SIG-M5 treated with dmso at 0.1 percent for 504 hours (cell line): Measurements from ENCODE around the gene PAN2.
"Not testable (repeated sequence)": the region's sequence is repeated elsewhere in the genome, so short reads cannot be mapped to it uniquely, and the experiment has no call there.

Experiments used
- DNase-seq: peaks from one replicate; lab custom pipeline; 2025; ENCODE audit not compliant: unreplicated experiment; lab: John Stamatoyannopoulos, UW

The PAN2 gene

GRCh38 chr12:56333679-56334489 lies at the start of gene PAN2:
Gene PAN2, minus strand, starts transcription at chr12:56334000. Its CDS starts 906 bp downstream, at chr12:56333094.
- peak; percentile 99 for DNase-seq

DNA sequence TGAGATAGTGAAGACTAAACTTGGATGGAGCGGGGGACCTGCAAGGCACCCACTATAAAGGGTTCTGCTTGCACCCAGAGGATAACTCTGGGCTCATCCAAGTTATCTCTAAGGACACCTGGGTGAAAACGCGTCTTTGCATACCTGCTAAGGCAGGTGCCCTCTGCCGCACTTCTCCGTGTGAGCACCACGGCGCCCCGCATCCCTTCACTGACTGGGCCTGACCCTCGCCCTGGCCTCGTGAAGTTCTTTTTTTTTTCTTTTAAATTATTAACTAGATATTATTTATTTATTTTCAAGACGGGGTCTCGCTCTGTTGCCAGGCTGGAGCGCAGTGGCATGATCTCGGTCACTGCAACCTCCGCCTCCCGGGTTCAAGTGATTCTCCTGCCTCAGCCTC lies 48.8 kb upstream of the PAN2 start:
- DNase-seq = no peak

GRCh38 chr12:56377989-56378316 lies 44.2 kb upstream of the PAN2 start:
- no peak for DNase-seq

GRCh38 chr12:56377310-56377988 lies 43.6 kb upstream of the PAN2 start:
- DNase-seq = no peak

GRCh38 chr12:56375598-56376434 lies 42.0 kb upstream of the PAN2 start:
- DNase-seq = no peak

GRCh38 chr12:56374726-56375597 lies 41.2 kb upstream of the PAN2 start:
- no peak for DNase-seq

- DNase-seq = no peak
These were observed 39.7 kb upstream of the PAN2 start for GRCh38 chr12:56373515-56373914.

DNA sequence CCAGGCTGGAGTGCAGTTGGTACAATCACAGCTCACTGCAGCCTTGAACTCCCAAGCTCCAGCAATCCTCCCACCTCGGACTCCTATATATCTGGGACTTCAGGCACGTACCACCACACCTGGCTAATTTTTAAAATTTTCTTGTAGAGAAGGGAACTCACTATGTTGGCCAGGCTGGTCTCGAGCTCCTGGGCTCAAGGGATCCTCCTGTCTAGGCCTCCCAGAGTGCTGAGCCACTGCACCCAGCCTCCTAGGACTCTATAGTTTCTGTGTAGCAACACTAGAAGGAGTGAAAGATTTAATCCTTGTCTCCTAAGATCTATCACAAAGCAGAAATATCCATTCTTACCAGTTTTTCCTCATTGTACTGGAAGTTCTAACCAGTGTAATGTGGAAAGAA lies 33.1 kb upstream of the PAN2 start:
- DNase-seq = no peak

DNA sequence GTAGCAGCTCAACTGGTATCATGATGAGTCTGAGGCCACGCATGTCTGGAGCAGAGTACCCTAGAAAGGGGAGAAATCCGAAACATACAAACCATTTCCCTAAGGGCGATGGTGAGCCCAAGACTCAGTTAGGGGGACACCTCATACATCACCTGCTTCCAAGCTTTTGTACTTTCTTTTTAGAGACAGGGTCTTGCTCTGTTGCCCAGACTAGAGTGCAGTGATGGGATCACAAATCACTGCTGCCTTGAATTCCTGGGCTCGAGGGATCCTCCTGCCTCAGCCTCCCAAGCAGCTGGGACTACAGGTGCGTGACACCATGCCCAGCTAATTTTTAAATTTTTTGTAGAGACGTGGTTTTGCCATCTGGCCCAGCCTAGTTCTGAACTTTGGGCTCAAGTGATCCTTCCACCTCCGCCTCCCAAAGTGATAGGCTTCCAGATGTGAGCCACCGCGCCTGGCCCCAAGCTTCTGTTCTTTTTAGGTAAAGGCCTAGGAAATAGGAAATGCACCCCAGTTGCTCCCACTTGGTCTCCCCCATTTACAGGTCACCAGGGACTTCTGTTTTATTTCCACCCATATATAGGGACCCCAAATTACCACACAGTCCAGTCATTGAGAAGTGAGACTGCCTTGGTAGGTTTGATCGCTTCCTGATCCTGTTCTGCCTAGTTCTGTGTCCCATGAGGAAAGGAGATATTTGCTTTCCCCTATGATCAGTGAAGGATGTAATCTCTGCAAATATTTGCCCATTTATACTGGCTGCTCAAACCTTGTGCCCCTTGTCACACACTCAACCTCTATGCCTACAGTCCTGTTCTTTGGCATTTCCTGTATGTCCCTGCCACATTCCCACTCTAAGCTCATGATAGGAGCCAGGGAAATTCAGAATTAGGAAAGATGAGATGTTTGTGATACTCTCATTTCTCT lies 28.6 kb upstream of the PAN2 start, which contains the start of gene APOF:
Gene APOF (minus strand): TSS at position 728 of the 930 bp plus-strand sequence. CDS start 112 bp downstream, at position 616.
- no peak for DNase-seq

- no peak for DNase-seq
These were observed 27.8 kb upstream of the PAN2 start for GRCh38 chr12:56361487-56362129.

GRCh38 chr12:56359851-56360767 lies 26.3 kb upstream of the PAN2 start, which contains the start of gene STAT2:
Gene STAT2, minus strand, starts transcription at chr12:56360107. Its CDS starts 3,536 bp downstream, at chr12:56356571.
- DNase-seq = peak; percentile 100

DNA sequence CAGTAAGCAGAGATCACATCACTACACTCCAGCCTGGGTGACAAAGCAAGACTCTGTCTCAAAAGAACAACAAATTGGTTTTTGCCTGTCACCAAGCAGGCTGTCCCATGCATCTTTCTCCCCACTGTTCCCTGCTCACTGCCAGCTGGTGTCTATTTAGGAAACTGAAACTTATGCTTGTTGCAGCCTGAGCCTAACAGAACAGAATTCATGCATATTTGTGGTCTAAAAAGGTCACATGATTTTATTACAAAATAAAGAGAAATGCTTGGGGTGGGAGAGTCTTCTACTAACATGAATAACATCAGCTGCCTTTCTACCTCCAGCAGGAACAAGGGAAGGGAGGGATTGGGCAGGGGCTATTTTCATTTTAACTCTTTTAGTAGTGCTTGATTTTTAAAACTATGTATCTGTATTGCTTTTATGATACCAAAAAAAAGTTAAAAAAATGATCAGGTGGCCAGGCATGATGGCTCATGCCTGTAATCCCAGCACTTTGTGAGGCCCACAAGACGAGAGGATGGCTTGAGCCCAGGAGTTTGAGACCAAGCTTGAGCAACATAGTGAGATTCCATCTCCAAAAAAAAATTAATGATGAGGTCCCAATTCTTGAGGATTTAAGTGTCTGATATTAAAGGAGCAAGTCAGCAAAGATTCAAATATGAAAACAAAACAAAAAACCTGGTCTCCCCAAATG lies 25.2 kb upstream of the PAN2 start:
- peak; percentile 85 for DNase-seq

- no peak for DNase-seq
These were observed 17.5 kb upstream of the PAN2 start for GRCh38 chr12:56351325-56351724.

DNA sequence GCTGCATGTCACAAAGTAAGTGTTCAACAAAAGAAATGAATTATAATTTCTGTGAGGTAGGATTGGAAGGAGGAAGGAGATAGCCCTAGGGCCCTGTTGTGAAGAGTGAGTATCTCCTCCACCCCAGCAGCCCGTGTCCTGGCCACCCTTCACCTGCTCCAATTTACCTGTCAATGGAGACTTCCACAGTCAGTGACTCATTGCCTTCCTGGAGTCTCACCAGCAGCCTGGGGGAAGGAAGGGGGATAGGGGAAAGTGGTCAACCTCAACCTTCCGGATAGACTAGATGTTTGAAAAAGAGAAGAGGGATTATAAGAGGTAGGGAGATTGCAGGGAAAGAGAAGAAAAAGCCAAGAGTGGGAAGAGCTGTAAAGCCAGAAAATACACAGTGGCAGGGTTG lies 16.9 kb upstream of the PAN2 start:
- DNase-seq = no peak

- DNase-seq = no peak
These were observed 15.0 kb upstream of the PAN2 start for GRCh38 chr12:56348776-56349175.

DNA sequence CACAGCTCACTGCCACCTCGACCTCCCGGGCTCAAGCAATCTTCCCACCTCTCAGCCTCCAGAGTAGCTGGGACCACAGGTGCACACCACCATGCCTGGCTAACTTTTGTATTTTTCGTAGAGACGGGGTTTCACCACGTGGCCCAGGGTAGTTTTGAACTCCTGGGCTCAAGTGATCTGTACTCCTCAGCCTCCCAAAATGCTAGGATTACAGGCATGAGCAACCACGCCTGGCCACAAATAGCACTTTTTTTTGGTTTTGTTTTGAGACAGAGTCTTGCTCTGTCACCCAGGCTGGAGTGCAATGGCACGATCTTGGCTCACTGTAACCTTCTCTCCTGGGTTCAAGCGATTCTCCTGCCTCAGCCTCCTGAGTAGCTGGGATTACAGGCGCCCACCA lies 13.5 kb upstream of the PAN2 start:
- DNase-seq = not testable (repeated sequence)

DNA sequence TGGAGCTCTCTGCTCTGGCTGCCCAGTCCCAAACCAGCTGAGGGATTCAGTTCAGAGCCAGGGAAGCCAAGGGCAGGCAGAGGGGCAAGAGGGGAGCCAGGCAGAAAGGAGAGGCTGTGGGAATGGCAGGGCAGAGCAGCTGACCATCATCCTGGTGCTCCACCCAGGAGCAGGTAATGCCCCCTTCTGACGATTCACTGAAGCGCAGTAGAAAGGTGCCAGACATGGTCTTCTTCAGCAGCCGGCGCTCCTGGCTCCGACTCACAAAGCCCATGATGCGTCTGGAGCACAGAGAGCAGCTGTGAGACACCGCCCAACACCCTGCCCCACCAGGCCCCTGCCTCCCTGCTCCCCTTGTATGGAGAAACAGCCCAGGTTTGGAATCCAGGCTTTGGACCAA lies 12.9 kb upstream of the PAN2 start:
- DNase-seq = no peak
